BLaER1 (cell line): ENCODE data around the gene GRAMD1B.

Source experiments
- H3K27ac ChIP-seq: shearing (Covaris generic); formaldehyde crosslinking; 2 replicates; pipeline ENCODE4 v1.8.1; 2022
- H3K27me3 ChIP-seq: shearing (Covaris generic); formaldehyde crosslinking; 2 replicates; pipeline ENCODE4 v1.8.1; 2022
- H3K36me3 ChIP-seq: shearing (Covaris generic); formaldehyde crosslinking; 2 replicates; pipeline ENCODE4 v1.8.1; 2022
- H3K4me1 ChIP-seq: shearing (Covaris generic); formaldehyde crosslinking; 2 replicates; pipeline ENCODE4 v1.8.1; 2022
- H3K4me2 ChIP-seq: shearing (Covaris generic); formaldehyde crosslinking; 2 replicates; pipeline ENCODE4 v1.8.1; 2022
- H3K4me3 ChIP-seq: shearing (Covaris generic); formaldehyde crosslinking; 2 replicates; pipeline ENCODE4 v1.8.1; 2022
- H3K9ac ChIP-seq: shearing (Covaris generic); formaldehyde crosslinking; 2 replicates; pipeline ENCODE4 v1.8.1; 2022
- H3K9me3 ChIP-seq: shearing (Covaris generic); formaldehyde crosslinking; 2 replicates; pipeline ENCODE4 v1.8.1; 2022
- H4K20me1 ChIP-seq: shearing (Covaris generic); formaldehyde crosslinking; 2 replicates; pipeline ENCODE4 v1.8.1; 2022
- Cebpa-rat ChIP-seq: shearing (Covaris generic); IDR thresholded peaks from 2 replicates; pipeline ENCODE4 v1.8.1; 2022

GRAMD1B gene

GRCh38 chr11:123392431-123392830 lies 37.6 kb upstream of the GRAMD1B start:
- TF ChIP-seq Cebpa-rat: no peak
- Histone ChIP-seq H3K4me2 (no peak overlapping the region), H3K36me3 (no peaks in the 10 kb centered on the region), H4K20me1 (no peaks in the 10 kb centered on the region), H3K27ac (no peak overlapping the region), H3K27me3 (no peaks in the 10 kb centered on the region), H3K4me1 (peaks cover 12% of the 10 kb centered on the region), H3K4me3 (no peak overlapping the region), H3K9me3 (no peaks in the 10 kb centered on the region), H3K9ac (no peak overlapping the region)

DNA sequence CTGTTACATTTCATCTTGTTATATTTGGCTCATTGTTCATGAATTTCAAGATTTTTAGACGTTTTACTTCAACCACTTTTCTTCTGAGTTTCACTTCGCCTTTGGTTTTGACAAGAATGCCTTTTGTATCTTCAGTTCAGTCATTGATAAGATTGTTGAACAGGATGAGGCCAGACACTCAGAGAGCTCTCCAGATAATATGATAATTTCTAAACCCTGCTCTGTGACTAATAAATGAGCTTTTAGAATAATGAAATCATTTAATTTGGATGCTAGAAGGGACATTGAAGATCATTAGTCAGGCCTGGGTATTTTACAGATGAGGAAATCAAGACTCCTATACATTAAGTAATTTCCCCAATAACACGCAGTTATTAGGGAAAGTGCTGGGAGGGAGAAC lies 37.2 kb upstream of the GRAMD1B start:
- no peak overlapping the region for H3K27ac ChIP-seq
- TF ChIP-seq Cebpa-rat: no peak
- H3K9me3 ChIP-seq: no peaks in the 10 kb centered on the region
- H4K20me1 ChIP-seq: no peaks in the 10 kb centered on the region
- no peak overlapping the region for H3K9ac ChIP-seq
- H3K4me1 ChIP-seq: peaks cover 11% of the 10 kb centered on the region
- H3K27me3 ChIP-seq: no peaks in the 10 kb centered on the region
- no peaks in the 10 kb centered on the region for H3K36me3 ChIP-seq
- H3K4me2 ChIP-seq: no peak overlapping the region
- no peak overlapping the region for H3K4me3 ChIP-seq

- Histone ChIP-seq H3K9ac (no peak overlapping the region), H3K27ac (no peak overlapping the region), H3K9me3 (no peaks in the 10 kb centered on the region), H3K4me2 (no peak overlapping the region), H3K36me3 (no peaks in the 10 kb centered on the region), H3K27me3 (no peaks in the 10 kb centered on the region), H3K4me3 (no peak overlapping the region), H4K20me1 (no peaks in the 10 kb centered on the region), H3K4me1 (peaks cover 11% of the 10 kb centered on the region)
- TF ChIP-seq Cebpa-rat: no peak
Measured at GRCh38 chr11:123393312-123393927, 36.6 kb upstream of the GRAMD1B start.

GRCh38 chr11:123404676-123405075 lies 25.4 kb upstream of the GRAMD1B start:
- TF ChIP-seq Cebpa-rat: no peak
- no peak overlapping the region for H3K9ac ChIP-seq

DNA sequence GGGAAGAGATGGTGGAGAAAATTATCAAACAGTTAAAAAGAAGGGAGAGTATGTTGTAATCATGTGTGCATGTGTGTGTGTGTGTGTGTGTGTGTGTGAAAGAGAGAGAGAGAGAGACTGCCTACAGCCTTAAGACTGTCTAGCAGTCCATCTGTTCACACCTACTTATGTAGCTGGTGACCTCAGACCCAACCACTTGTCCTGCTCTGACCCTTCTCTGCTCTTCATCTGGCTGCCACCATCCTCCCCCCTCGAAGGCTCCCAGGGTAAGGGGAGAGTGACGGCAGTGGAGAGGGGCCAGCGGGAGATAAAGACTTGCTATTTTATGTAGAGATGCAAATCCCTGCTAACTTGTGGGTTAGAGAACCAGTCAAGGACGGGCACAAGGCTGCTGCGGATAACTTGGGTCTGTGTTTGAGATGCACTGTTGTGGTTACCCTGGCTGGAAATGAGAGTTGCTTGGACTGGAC lies 24.9 kb upstream of the GRAMD1B start:
- Histone ChIP-seq H4K20me1 (no peaks in the 10 kb centered on the region), H3K9me3 (no peaks in the 10 kb centered on the region), H3K4me1 (peaks cover 22% of the 10 kb centered on the region), H3K4me3 (no peak overlapping the region), H3K27ac (no peak overlapping the region), H3K36me3 (no peaks in the 10 kb centered on the region), H3K4me2 (no peak overlapping the region), H3K9ac (no peak overlapping the region), H3K27me3 (no peaks in the 10 kb centered on the region)
- no peak for TF ChIP-seq Cebpa-rat

More at GRCh38 chr11:123404676-123405075, 25.4 kb upstream of the GRAMD1B start:
- Histone ChIP-seq H3K9me3 (no peaks in the 10 kb centered on the region), H3K27me3 (no peaks in the 10 kb centered on the region), H3K4me1 (peaks cover 18% of the 10 kb centered on the region), H3K4me2 (no peak overlapping the region), H3K27ac (no peak overlapping the region), H3K4me3 (no peak overlapping the region), H4K20me1 (no peaks in the 10 kb centered on the region), H3K36me3 (no peaks in the 10 kb centered on the region)

DNA sequence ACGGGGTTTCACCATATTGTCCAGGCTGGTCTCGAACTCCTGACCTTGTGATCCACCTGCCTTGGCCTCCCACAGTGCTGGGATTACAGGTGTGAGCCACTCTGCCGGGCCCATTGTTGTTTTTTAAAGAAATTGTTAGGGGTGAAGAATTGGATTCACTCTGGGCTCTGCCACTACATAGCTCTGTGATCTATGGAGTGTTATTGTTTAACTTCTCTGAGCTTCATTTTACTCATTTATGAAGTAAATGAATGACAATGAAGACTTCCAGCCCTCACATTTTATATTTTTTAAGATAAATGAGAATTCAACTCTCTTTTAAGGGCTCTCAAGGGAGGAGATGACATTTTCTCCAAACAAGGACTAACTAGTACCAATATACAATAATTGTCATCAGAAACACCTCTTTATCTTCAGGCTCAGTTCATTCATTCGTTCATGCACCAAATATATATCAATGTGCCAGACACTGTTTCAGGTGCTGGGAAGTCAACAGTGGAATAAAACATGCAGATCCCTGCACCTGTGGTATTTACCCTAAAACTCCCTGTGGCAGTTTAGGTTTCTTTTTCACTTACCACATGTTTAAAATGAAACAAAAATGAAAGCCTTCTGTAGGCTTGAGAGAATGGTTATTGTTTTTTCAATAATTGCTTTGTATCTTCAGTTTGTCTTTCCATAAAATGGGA lies 23.5 kb upstream of the GRAMD1B start:
- Histone ChIP-seq H3K9me3 (no peaks in the 10 kb centered on the region), H4K20me1 (no peaks in the 10 kb centered on the region), H3K4me3 (no peak overlapping the region), H3K4me2 (peak overlapping the region; percentile 51; the same call in 1 of the 2 replicates), H3K36me3 (no peaks in the 10 kb centered on the region), H3K9ac (no peak overlapping the region), H3K4me1 (peaks cover 30% of the 10 kb centered on the region), H3K27me3 (no peaks in the 10 kb centered on the region), H3K27ac (no peak overlapping the region)
- TF ChIP-seq Cebpa-rat: no peak

- Histone ChIP-seq H3K4me3 (no peak overlapping the region), H3K4me2 (peak overlapping the region; percentile 51), H3K27me3 (no peaks in the 10 kb centered on the region), H3K4me1 (peaks cover 30% of the 10 kb centered on the region), H3K9ac (no peak overlapping the region), H3K9me3 (no peaks in the 10 kb centered on the region), H3K27ac (no peak overlapping the region), H3K36me3 (no peaks in the 10 kb centered on the region), H4K20me1 (no peaks in the 10 kb centered on the region)
- no peak for TF ChIP-seq Cebpa-rat
Measured at GRCh38 chr11:123407130-123407995, 22.7 kb upstream of the GRAMD1B start.

- Histone ChIP-seq H3K4me3 (no peak overlapping the region), H3K36me3 (no peaks in the 10 kb centered on the region), H3K27ac (no peak overlapping the region), H3K9me3 (no peaks in the 10 kb centered on the region), H3K9ac (no peak overlapping the region), H3K4me2 (no peak overlapping the region), H4K20me1 (no peaks in the 10 kb centered on the region), H3K4me1 (peaks cover 30% of the 10 kb centered on the region), H3K27me3 (no peaks in the 10 kb centered on the region)
- TF ChIP-seq Cebpa-rat: no peak
Measured at GRCh38 chr11:123407996-123408597, 22.0 kb upstream of the GRAMD1B start.

- Histone ChIP-seq H3K9me3 (no peaks in the 10 kb centered on the region), H3K4me1 (peaks cover 30% of the 10 kb centered on the region), H3K27me3 (no peaks in the 10 kb centered on the region), H4K20me1 (no peaks in the 10 kb centered on the region), H3K4me2 (no peak overlapping the region), H3K36me3 (no peaks in the 10 kb centered on the region), H3K27ac (no peak overlapping the region), H3K9ac (no peak overlapping the region), H3K4me3 (no peak overlapping the region)
- no peak for TF ChIP-seq Cebpa-rat
Measured at GRCh38 chr11:123408619-123409455, 21.2 kb upstream of the GRAMD1B start.
